Right lobe of liver (tissue), 4 donors: ENCODE data around the gene KREMEN2.

ENCODE experiments used
- CTCF ChIP-seq, 4 donors: fragments of 200-600 bp in 3 of 4; fragments of 450-650 bp in 1 of 4; IDR thresholded peaks; one replicate each; pipeline versions ENCODE4 v1.5.1 to v1.8.0; 2016 to 2022; ENCODE audit warnings: antibody characterized with exemption in 4 of 4, mild to moderate bottlenecking in 2 of 4
- POLR2A ChIP-seq: fragments of 450-650 bp; IDR thresholded peaks from one replicate; pipeline ENCODE4 v1.6.1; 2017; ENCODE audit warnings: antibody characterized with exemption, mild to moderate bottlenecking
- donor health status: DM: no; HTN: no; CAD: no.
- donor health status: DM: no; HTN: no; CAD: no.
- donor health status: DM: no; HTN: yes; CAD: no.

DNA sequence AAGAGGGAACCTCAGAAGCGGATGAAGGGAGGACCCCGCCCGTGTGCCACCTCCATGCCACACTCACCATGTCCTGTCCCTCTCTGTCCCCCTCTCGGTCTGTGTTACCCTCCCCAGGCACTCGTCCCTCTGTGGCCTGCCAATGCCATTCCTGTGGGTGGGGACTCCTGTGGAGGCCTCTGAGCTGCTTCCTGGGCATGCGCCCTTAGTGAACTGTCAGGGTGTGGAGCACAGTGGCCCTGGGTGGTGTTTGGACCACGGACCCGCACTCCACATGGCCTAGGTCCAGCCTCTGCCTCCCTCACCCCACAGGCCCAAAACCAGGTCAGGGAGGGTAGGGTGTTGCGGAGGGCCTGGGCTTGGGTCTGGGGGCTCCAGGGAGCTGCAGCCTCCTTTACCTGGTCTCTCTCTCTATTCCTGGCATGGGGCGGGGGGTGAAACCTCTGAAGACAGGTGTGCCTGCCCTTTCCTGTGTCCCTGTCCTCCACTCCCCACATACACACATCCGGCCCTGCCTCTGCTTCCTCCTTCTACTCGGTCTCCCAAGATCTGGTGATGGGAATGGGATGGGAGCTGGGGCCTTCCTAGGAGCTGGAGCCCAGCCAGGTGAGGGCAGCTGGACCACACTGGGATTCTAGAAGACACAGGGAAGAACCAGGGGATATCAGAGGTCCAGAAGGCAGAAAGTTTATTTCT, 27.6 kb downstream of the KREMEN2 start:
- TF ChIP-seq CTCF (IDR thresholded peaks at IDR 0.05) (no peak), POLR2A (no peak)
